Fibroblast of skin of back (primary cell): ENCODE measurements around the gene APOC3.
A peak's percentile ranks its signal among the peaks of the same experiment; 100 is the strongest.

Experiments
- DNase-seq: peaks from one replicate; pipeline ENCODE4 v3.0.0-alpha.2; 2013

Gene APOC3

DNA sequence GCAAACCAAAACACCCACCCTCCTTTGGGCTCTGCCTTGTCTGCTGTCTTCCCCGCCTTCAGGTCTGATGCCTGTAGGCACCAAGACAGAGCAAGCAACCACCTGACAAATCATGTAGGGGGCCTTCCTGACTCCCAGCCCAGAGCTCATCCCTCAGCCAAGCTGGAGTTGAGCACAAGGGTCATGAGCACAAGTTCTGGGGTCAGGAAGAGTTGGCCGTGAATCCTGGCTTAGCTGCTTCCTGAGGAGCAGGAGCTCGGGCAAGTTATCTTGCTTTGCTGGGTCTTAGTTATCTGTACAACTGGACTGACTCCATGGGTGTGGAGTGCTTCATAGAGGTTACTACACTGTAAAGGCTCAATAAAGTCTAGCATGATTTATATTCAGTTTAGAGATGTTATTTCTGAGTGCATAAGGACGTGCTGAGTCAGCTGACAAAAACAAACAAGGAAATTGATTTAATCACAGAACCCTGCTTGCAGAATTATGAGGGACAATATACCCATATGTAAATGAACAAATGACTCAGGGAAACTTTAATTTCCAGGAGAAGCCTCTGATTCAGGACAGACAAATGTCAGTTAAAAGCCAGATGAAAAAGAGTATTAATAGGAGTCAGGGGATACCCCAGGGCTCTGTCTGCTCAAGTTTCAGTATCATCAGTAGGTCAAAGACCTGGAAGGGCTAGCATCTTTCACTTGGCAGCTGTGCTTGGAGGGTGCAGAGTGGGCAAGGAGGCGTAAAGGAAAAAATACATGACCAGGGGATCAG, 22.7 kb downstream of the APOC3 start:
- DNase-seq: peak; percentile 26

DNA sequence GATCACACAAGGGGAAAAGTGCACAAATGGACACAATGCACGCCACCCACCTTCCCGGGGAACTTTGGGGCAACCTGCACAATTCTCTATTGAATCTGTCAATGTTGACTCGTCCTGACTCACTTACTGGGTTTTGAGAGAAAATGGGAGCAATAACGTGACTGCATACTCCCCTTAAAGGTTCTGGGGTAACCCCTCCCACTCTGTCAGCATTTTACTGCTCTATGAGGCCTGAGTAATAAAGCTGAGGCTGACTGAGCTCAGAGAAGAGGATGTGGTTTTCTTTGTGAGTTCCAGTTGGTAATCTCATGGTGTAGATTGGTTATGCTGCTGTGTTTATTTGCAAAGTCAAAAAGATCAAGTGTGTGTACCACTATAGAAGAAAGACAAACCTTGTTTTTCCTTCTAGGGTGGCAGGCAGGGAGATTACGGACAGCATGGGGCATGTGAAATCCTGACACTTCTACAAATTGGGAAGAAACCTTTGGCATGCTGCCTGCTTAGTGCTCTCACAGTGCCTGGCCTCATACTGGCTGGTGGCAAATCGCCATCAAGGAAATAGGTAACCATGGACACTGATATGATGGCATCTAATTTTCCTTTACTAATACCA, 23.9 kb downstream of the APOC3 start:
- peak; percentile 89 for DNase-seq

DNA sequence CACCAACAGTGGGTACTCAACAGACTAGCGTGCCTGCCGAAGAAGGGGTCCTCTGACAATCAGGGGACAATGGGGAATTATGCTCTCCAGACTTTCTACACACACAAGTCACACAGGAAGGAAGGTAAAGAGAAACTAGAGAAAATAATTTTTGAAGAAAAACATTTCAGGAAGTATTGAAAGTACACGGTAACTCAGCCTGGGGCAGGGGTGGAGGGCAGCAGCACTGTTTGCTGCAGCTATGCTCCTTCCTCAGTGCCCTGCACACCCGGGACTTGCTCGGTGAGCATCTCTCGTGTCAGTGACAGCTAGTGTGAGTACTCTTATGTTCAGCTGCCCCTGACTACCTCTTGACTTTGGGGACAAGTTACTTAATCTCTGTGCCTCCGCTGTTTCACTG, 25.7 kb downstream of the APOC3 start:
- no peak for DNase-seq

DNA sequence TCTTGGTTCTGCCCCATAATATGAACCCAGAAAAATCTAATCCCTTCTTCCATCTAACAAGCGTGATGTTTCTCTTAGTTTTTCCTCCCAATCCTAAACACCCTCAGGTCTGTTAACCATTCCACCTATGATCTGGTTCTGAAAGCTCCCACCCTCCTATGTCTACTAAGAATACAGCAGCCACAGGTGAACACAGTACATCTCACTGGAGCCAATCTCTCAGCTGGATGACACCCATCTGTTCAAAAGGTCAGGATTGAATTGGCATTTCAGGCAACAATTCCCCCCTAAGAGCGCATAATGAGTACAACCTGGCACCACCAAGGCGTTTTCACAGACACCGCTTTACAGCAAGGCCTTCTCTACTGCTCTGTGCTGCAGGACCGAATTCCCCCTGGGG, 26.7 kb downstream of the APOC3 start:
- DNase-seq: no peak

DNA sequence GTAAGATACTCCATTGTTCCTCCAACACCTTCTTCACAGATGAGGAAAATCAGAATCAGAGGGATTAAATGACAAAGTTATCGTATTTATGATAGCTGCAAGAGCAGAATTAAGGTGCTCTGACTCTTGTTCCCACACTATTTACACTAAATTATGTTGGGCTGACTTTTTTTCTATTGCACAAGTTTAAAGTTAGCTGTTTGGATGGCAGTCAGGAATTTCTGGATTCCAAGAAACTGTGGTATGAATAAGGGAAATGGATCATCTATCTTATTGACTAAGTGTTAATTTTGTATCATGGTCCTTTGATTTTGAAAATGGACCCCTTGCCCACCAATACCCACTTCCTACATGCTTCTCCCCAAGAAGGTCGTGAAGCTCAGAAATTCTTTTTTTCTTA, 27.6 kb downstream of the APOC3 start:
- DNase-seq: no peak

DNA sequence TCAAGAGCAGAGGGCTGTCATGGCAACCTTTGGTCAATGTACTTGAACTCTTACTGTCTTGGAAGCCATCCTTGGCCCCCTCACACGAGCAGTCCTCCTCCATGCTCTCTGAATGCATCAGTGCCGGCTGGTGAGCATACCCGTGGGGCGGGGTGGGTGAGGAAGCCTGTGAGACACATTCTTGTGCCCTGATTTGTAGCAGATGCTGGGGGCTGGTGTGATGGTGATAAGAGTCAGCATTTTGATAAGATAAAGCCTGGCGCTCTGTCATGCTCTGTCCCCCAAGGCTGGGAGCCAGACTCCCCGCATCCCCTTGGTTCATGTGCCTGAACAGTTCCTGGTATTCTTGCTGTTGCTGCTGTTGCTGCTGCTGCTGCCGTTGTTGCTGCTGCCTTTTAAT, 28.2 kb downstream of the APOC3 start:
- DNase-seq: no peak

DNA sequence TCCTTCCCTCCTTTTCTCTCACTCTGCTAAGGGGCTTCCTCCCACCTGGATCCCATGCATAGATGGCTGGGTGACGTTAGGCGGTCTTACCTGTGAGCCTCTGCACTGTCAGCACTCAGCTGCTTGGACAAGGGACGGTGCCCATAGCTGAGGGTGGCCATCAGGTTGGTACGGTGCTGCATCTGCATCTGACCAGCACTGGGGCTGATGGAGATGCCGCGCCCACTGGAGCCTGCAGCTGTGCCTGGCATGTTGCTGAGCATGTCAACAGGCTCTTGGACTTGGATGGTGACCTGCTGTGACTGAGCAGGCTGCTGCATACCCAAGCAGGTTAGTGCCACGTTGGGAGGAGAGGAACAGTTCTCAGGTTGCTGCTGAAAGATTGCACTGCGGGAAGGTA, 29.5 kb downstream of the APOC3 start:
- no peak for DNase-seq

DNA sequence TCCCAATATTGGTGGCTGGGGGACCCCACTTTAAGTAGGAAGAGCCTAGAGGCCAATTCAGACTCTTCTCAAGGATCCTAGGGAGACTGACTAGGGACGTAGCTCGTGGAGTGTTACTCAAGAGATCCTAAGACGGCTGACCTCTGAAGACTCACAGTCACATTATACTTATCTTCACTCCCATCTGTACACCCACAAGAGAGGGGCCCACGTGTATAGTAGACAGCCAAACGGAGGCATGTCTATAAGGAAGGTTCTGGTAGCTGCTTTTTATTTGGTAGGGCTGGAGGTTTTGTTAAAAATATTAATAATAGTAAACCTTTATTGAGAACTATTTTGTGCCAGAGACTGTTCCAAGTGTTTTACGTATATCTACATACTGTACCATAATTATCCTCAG, 30.6 kb downstream of the APOC3 start:
- no peak for DNase-seq

DNA sequence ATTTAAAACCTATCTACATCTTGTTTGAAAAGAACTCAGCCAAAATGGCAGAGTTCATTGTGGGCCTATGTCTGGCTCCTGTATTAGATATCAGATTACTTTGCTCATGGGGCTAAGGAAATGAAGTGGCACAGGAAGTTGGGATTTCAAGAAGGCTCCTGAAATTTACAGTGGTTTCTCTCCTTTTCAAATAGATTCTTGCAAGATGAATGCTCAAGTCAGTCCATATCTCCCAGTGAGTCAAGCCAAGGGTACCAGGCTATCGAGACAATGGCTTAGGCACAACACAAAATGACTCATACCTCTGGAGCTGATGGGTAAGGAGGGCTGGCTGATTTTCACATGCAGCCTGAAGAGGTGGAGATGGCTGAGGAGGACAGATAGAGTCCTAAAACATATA, 31.8 kb downstream of the APOC3 start:
- peak; percentile 88 for DNase-seq

DNA sequence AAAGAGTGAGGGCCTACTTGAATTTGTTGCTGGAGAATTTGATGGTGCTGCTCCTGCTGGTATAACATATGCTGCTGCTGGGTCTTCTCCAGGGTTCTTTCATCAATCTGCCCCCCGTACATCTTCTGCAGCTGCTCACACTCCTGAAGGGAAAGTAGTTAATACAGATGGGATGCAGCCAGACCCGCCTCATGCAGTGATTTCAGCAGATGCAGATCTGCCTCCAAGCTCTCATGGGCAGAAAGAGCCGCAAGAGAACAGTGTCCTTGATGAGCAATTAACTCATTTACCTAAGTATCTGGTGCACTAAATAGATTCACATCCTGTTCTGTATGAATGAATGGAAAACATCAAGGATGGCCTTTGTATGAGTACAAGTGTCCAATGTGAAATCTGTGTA, 32.5 kb downstream of the APOC3 start:
- DNase-seq: no peak

DNA sequence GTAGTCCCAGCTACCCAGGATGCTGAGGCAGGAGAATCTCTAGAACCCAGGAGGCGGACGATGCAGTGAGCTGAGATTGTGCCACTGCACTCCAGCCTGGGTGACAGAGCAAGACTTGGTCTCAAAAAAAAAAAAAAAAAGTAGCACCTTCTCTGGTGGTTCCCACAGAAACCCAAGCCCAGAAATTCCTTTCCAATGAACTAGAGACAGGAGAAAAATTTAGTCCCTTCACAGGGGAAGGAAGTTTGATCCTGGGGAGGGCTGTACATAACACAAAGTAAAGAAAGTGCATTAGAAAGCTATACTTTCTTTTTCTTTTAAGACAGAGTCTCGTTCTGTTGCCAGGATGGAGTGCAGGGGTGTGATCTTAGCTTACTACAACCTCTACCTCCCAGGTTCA, 33.2 kb downstream of the APOC3 start:
- peak; percentile 67 for DNase-seq

DNA sequence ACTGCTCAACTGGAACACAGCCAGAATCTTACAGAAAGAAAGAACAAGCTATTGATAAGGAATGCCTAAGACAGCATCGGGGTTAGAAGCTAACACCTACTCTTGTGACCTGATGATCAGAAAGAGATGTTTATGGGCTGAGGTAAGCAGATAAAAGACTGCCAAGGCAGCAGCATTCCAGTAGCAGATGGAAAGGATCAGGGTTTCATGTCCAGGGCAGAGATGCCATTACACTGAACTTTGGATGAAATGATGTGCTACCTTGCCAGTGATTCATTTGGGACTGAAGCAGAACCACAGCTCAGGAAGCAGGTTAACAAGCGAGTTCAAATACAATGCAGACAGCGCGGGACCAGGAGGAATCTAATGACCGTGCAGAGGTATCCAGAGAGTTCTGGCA, 34.8 kb downstream of the APOC3 start:
- no peak for DNase-seq

DNA sequence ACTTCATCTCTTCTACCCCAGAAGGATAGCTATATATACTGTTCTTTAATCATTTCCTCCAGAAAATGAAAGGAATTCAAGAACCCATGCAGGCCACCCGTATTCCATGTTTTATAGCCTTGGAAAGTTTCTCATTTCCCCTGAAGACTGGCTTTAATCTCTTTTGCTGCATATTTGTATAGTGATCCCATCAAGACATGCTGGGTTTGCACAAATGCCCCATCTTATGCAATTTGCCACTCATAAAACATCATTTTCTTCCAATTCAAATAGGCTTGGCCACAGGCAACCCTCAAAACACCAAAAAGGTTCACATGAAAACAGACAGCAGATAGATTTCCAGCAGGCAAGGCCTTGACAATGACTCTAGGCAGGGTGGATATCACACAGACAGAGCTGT, 36.0 kb downstream of the APOC3 start:
- DNase-seq: peak; percentile 76

DNA sequence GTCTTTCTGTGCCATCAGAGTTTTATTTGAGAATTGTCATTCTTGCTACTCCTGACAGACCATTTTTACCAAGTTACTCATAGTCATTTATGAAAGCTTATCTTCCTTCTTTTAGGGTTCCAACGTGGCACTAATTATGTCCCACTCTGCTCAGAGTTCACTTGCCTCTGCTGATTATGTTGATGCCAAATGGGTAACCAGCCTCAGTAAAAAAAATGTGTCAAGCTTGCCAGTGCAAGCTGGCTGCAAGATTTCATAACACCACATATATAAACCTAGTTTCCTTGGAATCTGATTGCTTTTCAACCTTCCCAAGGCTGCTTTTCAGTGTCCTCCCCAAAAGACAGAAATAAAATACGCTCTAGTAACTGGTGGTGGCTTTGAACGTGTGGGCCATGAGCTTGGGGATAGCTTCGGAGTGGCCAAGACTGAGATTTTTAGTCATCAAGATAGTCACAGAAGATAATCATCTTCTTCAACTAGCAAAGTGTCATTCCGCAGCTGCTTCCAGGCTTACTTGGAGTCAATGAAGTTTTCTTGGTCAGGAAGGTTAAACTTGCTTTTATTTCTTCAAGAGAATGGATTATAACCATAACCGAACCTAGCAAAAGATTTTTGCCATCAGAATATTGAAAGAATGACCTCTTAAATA, 37.2 kb downstream of the APOC3 start:
- DNase-seq: no peak

DNA sequence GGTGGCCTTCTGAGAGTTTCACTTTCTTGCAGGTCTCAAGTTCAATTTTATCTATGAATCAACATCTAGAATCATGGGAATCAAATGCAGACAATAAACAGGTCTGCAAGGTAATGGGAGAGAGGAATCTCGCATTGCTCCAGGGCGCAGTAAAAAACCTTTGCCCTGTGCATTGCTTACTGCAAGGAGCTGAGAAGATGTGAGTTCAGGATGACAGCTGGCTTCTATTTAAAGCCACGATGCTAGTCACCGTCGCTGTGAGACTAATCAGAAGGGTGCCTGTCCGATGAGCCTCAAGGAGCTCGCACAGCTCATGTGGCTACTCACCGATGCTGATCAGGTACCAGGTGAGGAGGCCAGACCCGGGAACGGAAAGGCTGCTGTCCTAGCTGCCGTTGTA, 37.9 kb downstream of the APOC3 start:
- DNase-seq: no peak

DNA sequence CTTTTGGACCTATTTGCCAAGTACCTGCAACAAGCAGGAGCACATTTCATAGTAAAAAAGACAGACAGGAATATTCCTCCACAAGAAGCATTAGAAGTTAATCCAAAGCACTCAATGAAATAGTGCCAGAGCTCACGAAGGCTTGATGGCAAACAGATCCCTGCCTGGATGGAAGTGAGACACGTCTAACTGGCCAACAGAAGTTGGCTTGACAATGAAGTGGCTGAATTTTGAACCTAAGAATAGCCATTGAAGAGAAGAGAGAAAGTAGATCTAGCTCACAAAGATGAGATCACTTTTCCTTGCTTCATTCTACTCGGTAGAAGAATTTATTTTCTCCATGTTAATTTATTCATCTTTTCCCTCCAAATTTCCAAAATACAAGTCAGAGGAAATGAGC, 38.4 kb downstream of the APOC3 start:
- DNase-seq: no peak

DNA sequence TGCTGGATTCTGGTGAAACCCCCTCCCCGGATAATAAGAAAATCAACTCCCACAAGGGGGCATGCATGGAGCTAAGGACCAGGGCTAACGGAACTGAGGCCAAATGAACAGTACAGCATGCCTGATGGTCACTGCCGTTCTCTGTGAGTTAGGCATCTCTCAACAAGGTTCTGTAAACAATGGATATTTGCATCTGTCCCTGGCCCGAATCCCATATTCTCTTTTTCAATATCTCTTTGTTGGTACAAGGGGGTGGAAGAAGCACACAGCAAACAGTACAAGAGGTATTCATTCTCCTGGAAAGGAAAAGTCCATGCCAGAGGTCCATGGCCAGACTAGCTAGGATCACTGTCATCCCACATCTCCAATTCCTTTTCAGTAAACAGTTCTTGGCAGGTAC, 39.9 kb downstream of the APOC3 start:
- no peak for DNase-seq

DNA sequence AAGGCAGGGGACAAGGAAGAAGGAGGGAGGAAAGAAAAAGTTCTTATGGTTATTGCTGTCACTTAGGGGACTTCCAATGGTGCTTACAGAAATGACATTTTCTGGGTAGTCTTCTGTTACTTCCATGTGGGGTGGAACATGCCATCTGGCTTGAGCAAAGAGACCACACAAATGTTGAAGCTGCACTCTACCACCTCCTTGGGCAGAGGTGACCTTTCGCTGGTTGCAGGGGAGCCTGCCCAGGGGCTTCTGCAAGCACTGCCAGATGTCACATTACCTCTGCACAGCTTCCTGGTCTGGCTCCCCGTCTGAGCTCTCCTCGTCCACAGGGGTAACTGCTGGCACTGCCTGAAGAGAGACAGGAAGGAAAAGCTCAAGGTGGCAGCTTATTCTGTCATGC, 40.3 kb downstream of the APOC3 start:
- no peak for DNase-seq

DNA sequence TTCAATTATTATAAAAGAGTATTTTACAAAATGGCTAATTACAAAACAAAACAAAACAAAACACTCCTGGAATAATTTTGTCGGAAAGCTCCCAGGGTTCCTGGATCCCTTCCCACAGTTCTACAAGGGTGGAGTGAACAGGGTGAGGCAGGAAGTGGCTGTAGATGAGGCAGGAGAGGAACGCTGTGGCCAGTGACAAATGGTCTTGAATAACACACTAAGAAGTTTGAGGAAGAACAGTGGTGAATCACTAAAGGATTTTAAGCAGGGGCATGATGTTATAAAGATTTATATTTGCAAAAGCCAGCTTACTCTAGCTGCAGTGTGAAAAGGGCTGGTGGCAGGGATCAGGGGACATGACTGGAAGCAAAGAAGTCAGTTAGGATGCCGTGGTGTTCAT, 41.5 kb downstream of the APOC3 start:
- DNase-seq: peak; percentile 95

DNA sequence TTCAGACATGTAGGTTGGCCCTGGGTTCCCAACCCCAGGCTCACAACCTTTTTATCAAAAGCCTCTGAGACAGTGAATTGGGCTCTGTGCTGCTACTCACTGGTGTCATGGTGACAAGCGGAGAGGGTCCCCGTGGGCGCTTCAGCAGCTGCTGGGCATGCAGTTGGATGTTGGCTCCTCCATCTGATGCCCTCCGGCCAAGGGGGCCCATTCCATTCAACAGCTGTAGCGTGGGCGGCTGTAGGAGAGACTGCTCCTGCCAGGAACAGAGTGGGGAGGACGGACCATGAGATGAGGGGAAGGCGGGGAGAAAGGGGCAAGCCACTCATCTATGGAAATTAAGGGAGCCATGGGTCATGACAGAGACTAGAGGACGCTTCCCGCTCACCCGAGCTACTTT, 43.7 kb downstream of the APOC3 start:
- no peak for DNase-seq

DNA sequence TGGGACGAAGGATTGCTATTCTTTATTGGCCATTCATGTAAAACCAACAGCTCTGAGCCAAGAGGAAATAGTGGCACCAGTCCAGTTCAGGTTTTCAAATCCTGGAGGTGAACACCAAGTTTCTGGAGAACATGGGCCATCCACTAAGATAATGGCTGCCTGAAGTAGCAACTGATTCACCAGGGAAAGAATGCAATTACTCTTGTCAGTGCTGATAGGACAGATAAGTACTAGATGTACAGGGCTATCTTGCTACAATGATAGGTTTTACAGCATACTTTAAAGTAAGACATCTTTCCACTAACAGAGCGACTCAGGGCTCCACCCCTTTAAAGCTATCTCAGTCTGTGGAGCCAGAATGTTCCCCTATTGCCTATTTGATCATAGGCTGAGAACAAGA, 44.5 kb downstream of the APOC3 start:
- peak; percentile 47 for DNase-seq

DNA sequence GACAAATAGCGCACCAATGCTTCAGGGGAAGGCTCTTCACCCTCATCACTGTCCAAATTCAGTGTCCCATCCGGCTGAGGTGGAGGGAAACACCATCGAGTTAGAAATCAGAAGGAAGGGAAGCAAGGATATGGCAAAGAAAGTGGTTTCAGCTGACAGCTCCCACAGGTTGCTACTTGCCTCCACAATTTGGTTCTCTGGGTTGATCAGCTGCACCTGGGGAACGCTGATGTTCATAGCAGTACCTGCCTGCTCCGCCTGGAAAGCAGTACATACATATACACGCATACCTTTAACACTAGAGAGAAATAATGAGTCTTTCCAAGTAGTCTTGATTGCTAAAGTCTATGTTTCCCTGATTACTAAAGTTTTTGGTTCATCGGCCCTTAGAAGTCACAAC, 45.5 kb downstream of the APOC3 start:
- DNase-seq: no peak

DNA sequence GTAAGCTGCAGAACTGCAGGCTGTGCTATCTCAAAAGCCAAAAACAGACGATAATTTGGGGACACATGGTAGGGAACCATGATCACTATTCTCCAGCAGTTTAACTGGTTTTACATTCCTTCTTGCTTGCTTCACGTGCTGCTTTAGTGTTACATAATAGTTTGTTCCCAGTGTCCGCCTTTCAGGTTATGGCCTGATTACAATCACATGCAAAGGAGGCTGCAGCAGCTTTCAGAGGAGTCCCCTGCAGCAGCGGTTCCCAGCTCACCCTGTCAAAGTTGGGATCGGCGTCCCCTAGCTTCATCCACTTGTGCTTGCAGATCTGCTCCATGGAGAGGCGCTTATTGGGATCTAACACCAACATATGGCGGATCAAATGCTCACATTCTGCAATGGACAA, 46.9 kb downstream of the APOC3 start:
- DNase-seq: no peak
